Mucosa of stomach (tissue), 1 donor: ENCODE measurements around the gene MYO1B.

Source experiments
- H3K27me3 ChIP-seq: one replicate; pipeline ENCODE4 v1.7.0; 2013; ENCODE audit warnings: mild to moderate bottlenecking, low read length; ENCODE audit not compliant: control insufficient read depth, insufficient read depth
- H3K36me3 ChIP-seq: one replicate; pipeline ENCODE4 v1.7.0; 2013; ENCODE audit warnings: low read length; ENCODE audit not compliant: control insufficient read depth, insufficient read depth
- H3K4me1 ChIP-seq: one replicate; pipeline ENCODE4 v1.7.0; 2013; ENCODE audit warnings: mild to moderate bottlenecking, low read length; ENCODE audit not compliant: control insufficient read depth, insufficient read depth
- H3K4me3 ChIP-seq: one replicate; pipeline ENCODE4 v1.7.0; 2013; ENCODE audit warnings: low read length
- H3K9ac ChIP-seq: one replicate; pipeline ENCODE4 v1.7.0; 2013; ENCODE audit warnings: mild to moderate bottlenecking, low read length, moderate library complexity
- H3K9me3 ChIP-seq: one replicate; pipeline ENCODE4 v1.7.0; 2013; ENCODE audit warnings: mild to moderate bottlenecking, low read length, moderate library complexity; ENCODE audit not compliant: control insufficient read depth
- donor health status: Pancreatic carcinoma.

The MYO1B gene

GRCh38 chr2:191249156-191249813 is 4.1 kb downstream of the MYO1B start:
- Histone ChIP-seq H3K4me1 (peaks cover 6% of the 10 kb centered on the region), H3K4me3 (no peak overlapping the region), H3K36me3 (no peaks in the 10 kb centered on the region), H3K27me3 (no peaks in the 10 kb centered on the region), H3K9me3 (no peaks in the 10 kb centered on the region), H3K9ac (no peak overlapping the region)

GRCh38 chr2:191250400-191250799 is 5.2 kb downstream of the MYO1B start:
- Histone ChIP-seq H3K9ac (no peak overlapping the region), H3K27me3 (no peaks in the 10 kb centered on the region), H3K36me3 (no peaks in the 10 kb centered on the region), H3K4me1 (peaks cover 6% of the 10 kb centered on the region), H3K9me3 (no peaks in the 10 kb centered on the region), H3K4me3 (no peak overlapping the region)

- Histone ChIP-seq H3K9me3 (no peaks in the 10 kb centered on the region), H3K27me3 (no peaks in the 10 kb centered on the region), H3K4me3 (no peak overlapping the region), H3K4me1 (peaks cover 6% of the 10 kb centered on the region), H3K9ac (no peak overlapping the region), H3K36me3 (no peaks in the 10 kb centered on the region)
Measured at GRCh38 chr2:191250986-191251385, 5.8 kb downstream of the MYO1B start.

- Histone ChIP-seq H3K4me3 (no peak overlapping the region), H3K9ac (no peak overlapping the region), H3K4me1 (no peaks in the 10 kb centered on the region), H3K27me3 (no peaks in the 10 kb centered on the region), H3K9me3 (no peaks in the 10 kb centered on the region), H3K36me3 (no peaks in the 10 kb centered on the region)
Measured at GRCh38 chr2:191252699-191253098, 7.5 kb downstream of the MYO1B start.

- no peak overlapping the region for H3K4me3 ChIP-seq
- H3K4me1 ChIP-seq, result no peaks in the 10 kb centered on the region
- no peaks in the 10 kb centered on the region for H3K9me3 ChIP-seq
- H3K9ac ChIP-seq, result no peak overlapping the region
- no peaks in the 10 kb centered on the region for H3K27me3 ChIP-seq
- no peaks in the 10 kb centered on the region for H3K36me3 ChIP-seq
Measured at GRCh38 chr2:191253476-191253875, 8.3 kb downstream of the MYO1B start.

- Histone ChIP-seq H3K4me3 (no peak overlapping the region), H3K36me3 (no peaks in the 10 kb centered on the region), H3K27me3 (no peaks in the 10 kb centered on the region), H3K9ac (no peak overlapping the region), H3K4me1 (no peaks in the 10 kb centered on the region), H3K9me3 (no peaks in the 10 kb centered on the region)
Measured at GRCh38 chr2:191255271-191255670, 10.1 kb downstream of the MYO1B start.

GRCh38 chr2:191255756-191256312 is 10.6 kb downstream of the MYO1B start:
- Histone ChIP-seq H3K4me3 (no peak overlapping the region), H3K9me3 (no peaks in the 10 kb centered on the region), H3K36me3 (no peaks in the 10 kb centered on the region), H3K27me3 (no peaks in the 10 kb centered on the region), H3K4me1 (no peaks in the 10 kb centered on the region), H3K9ac (no peak overlapping the region)

GRCh38 chr2:191257934-191258333 is 12.7 kb downstream of the MYO1B start:
- Histone ChIP-seq H3K27me3 (no peaks in the 10 kb centered on the region), H3K4me3 (no peak overlapping the region), H3K36me3 (no peaks in the 10 kb centered on the region), H3K4me1 (peaks cover 3% of the 10 kb centered on the region), H3K9ac (no peak overlapping the region), H3K9me3 (no peaks in the 10 kb centered on the region)

- Histone ChIP-seq H3K9me3 (no peaks in the 10 kb centered on the region), H3K4me3 (no peak overlapping the region), H3K36me3 (no peaks in the 10 kb centered on the region), H3K4me1 (peaks cover 6% of the 10 kb centered on the region), H3K27me3 (no peaks in the 10 kb centered on the region), H3K9ac (no peak overlapping the region)
Measured at GRCh38 chr2:191258996-191259395, 13.8 kb downstream of the MYO1B start.

- H3K9ac ChIP-seq, result no peak overlapping the region
Measured at GRCh38 chr2:191262436-191262835, 17.2 kb downstream of the MYO1B start.

GRCh38 chr2:191263050-191263449 is 17.8 kb downstream of the MYO1B start:
- no peak overlapping the region for H3K9ac ChIP-seq
- no peaks in the 10 kb centered on the region for H3K36me3 ChIP-seq
- no peak overlapping the region for H3K4me3 ChIP-seq
- H3K27me3 ChIP-seq, result no peaks in the 10 kb centered on the region
- peaks cover 6% of the 10 kb centered on the region for H3K4me1 ChIP-seq
- no peaks in the 10 kb centered on the region for H3K9me3 ChIP-seq

More at GRCh38 chr2:191262436-191262835, 17.2 kb downstream of the MYO1B start:
- Histone ChIP-seq H3K27me3 (no peaks in the 10 kb centered on the region), H3K4me3 (no peak overlapping the region), H3K4me1 (peaks cover 6% of the 10 kb centered on the region), H3K36me3 (no peaks in the 10 kb centered on the region), H3K9me3 (no peaks in the 10 kb centered on the region)

- Histone ChIP-seq H3K36me3 (no peaks in the 10 kb centered on the region), H3K9ac (no peak overlapping the region), H3K4me1 (peaks cover 6% of the 10 kb centered on the region), H3K9me3 (no peaks in the 10 kb centered on the region), H3K4me3 (no peak overlapping the region), H3K27me3 (no peaks in the 10 kb centered on the region)
Measured at GRCh38 chr2:191264647-191265081, 19.5 kb downstream of the MYO1B start.
